SU-DHL-6 (cell line): ENCODE data around the gene CDH1.

ENCODE experiments used
- H2AFZ ChIP-seq: fragments of 200-600 bp; sonication (generic); 2 replicates; pipeline ENCODE4 v1.6.1; 2014; ENCODE audit warnings: low read depth, mild to moderate bottlenecking, moderate library complexity, mixed read lengths, antibody characterized with exemption, low read length; ENCODE audit not compliant: severe bottlenecking
- H3F3A ChIP-seq: fragments of 200-600 bp; shearing (Covaris generic); 2 replicates; pipeline ENCODE4 v1.6.0; 2016; ENCODE audit warnings: antibody characterized with exemption, mild to moderate bottlenecking; ENCODE audit not compliant: insufficient read depth
- H3K27ac ChIP-seq: fragments of 200-600 bp; sonication (generic); 2 replicates; pipeline ENCODE4 v1.5.1; 2016; ENCODE audit warnings: low read depth, mild to moderate bottlenecking, low read length, moderate library complexity, mixed read lengths
- H3K27me3 ChIP-seq: fragments of 200-600 bp; sonication (generic), shearing (Covaris generic); 2 replicates; pipeline ENCODE4 v1.6.0; 2014; ENCODE audit warnings: mild to moderate bottlenecking, low read length
- H3K36me3 ChIP-seq: fragments of 200-600 bp; sonication (generic); 2 replicates; pipeline ENCODE4 v1.6.1; 2014; ENCODE audit warnings: mild to moderate bottlenecking, low read length, mixed read lengths
- H3K4me2 ChIP-seq: fragments of 300-600, 200-600 bp; shearing (Covaris generic), sonication (generic); 2 replicates; pipeline ENCODE4 v1.6.0; 2014; ENCODE audit warnings: low read length, low read depth, mild to moderate bottlenecking; ENCODE audit not compliant: poor library complexity, severe bottlenecking
- H3K4me3 ChIP-seq: fragments of 200-600 bp; sonication (generic); 2 replicates; pipeline ENCODE4 v1.5.1; 2014; ENCODE audit warnings: antibody characterized with exemption, low read length, mild to moderate bottlenecking, mixed read lengths; ENCODE audit not compliant: insufficient read depth, poor library complexity, severe bottlenecking
- H3K79me2 ChIP-seq: fragments of 200-600 bp; sonication (generic); 2 replicates; pipeline ENCODE4 v1.6.1; 2014; ENCODE audit warnings: mild to moderate bottlenecking, low read length, moderate library complexity; ENCODE audit not compliant: insufficient read depth
- H3K9ac ChIP-seq: fragments of 200-600 bp; sonication (generic); 2 replicates; pipeline ENCODE4 v1.7.0; 2014; ENCODE audit warnings: mild to moderate bottlenecking, low read length
- H3K9me2 ChIP-seq: fragments of 200-600 bp; sonication (generic); replicated peaks from 2 replicates; pipeline ENCODE4 v1.6.1; 2014; ENCODE audit warnings: low read length; ENCODE audit not compliant: insufficient read depth
- H3K9me3 ChIP-seq: fragments of 200-600 bp; sonication (generic); 2 replicates; pipeline ENCODE4 v1.6.1; 2014; ENCODE audit warnings: low read length, mixed read lengths; ENCODE audit not compliant: insufficient read depth
- H4K20me1 ChIP-seq: fragments of 200-600 bp; sonication (generic); 2 replicates; pipeline ENCODE4 v1.6.1; 2014; ENCODE audit warnings: low read depth, mild to moderate bottlenecking, antibody characterized with exemption, low read length, moderate library complexity, mixed read lengths
- EZH2phosphoT487 ChIP-seq: fragments of 200-600 bp; sonication (generic), shearing (Covaris generic); conservative IDR thresholded peaks from 2 replicates; pipeline ENCODE4 v1.6.1; 2018; ENCODE audit warnings: mild to moderate bottlenecking, antibody characterized with exemption, low read length, moderate library complexity, mixed read lengths
- TF ChIP-seq, protein P1 (sequence below): fragments of 200-600 bp; sonication (generic); IDR thresholded peaks from one replicate; pipeline ENCODE4 v1.5.1; 2017; ENCODE audit warnings: antibody characterized with exemption, mild to moderate bottlenecking, low read length, moderate library complexity; ENCODE audit not compliant: insufficient read depth, poor library complexity, severe bottlenecking

CDH1 gene

DNA sequence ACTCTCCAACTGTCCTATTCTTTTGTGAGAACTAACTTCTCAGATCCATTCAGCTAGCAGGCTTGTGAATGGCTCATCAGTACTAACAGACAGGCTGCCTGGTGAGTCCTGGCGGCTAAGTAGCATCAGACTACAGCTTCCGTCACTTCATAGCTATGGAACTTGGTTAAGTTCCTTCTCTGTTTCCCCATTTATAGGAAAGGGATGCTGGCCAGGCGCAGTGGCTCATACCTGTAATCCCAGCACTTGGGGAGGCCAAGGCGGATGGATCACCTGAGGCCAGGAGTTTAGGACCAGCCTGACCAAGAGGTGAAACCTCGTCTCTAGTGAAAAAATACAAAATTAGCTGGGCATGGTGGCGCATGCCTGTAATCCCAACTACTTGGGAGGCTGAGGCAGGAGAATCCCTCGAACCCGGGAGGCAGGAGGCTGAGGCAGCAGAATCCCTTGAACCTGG lies 56.3 kb downstream of the CDH1 start:
- no peaks in the 10 kb centered on the region for H4K20me1 ChIP-seq

DNA sequence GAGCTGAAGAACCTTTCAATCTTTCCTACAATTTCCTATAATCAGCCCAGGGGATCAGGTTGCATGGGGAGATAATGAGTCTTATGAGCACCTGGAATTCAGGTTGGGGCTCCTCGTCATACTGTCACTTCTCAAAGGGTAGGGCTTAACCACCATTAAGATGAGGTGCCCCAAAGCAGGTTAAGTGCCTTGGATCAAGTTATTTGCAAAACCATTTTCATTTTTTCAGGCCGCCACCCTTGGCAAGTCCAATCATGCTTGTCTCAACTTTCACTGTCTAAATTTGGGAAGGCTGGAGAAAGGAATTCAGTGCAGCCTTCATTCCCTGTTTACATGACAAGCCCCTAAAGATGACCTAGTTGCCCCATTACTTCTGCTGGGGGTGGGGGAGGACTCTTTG lies 61.3 kb downstream of the CDH1 start:
- no peaks in the 10 kb centered on the region for H3K27me3 ChIP-seq
- H3K36me3 ChIP-seq, result no peaks in the 10 kb centered on the region
- TF ChIP-seq, protein P1, sequence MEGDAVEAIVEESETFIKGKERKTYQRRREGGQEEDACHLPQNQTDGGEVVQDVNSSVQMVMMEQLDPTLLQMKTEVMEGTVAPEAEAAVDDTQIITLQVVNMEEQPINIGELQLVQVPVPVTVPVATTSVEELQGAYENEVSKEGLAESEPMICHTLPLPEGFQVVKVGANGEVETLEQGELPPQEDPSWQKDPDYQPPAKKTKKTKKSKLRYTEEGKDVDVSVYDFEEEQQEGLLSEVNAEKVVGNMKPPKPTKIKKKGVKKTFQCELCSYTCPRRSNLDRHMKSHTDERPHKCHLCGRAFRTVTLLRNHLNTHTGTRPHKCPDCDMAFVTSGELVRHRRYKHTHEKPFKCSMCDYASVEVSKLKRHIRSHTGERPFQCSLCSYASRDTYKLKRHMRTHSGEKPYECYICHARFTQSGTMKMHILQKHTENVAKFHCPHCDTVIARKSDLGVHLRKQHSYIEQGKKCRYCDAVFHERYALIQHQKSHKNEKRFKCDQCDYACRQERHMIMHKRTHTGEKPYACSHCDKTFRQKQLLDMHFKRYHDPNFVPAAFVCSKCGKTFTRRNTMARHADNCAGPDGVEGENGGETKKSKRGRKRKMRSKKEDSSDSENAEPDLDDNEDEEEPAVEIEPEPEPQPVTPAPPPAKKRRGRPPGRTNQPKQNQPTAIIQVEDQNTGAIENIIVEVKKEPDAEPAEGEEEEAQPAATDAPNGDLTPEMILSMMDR, result no peak
- no peak for TF ChIP-seq EZH2phosphoT487
- H3K79me2 ChIP-seq, result no peaks in the 10 kb centered on the region
- no peak overlapping the region for H3K27ac ChIP-seq
- H3K4me2 ChIP-seq, result no peak overlapping the region
- H3K9me2 ChIP-seq, result no peaks in the 10 kb centered on the region
- H3F3A ChIP-seq, result no peaks in the 10 kb centered on the region
- no peak overlapping the region for H2AFZ ChIP-seq
- no peak overlapping the region for H3K9ac ChIP-seq
- no peaks in the 10 kb centered on the region for H3K9me3 ChIP-seq
- H4K20me1 ChIP-seq, result no peaks in the 10 kb centered on the region
- H3K4me3 ChIP-seq, result no peak overlapping the region

More for the DNA sequence above, 56.3 kb downstream of the CDH1 start:
- no peaks in the 10 kb centered on the region for H3K9me3 ChIP-seq
- no peaks in the 10 kb centered on the region for H3K36me3 ChIP-seq
- TF ChIP-seq EZH2phosphoT487, result no peak
- TF ChIP-seq, protein P1, result no peak
- no peak overlapping the region for H3K27ac ChIP-seq
- no peak overlapping the region for H3K9ac ChIP-seq
- no peaks in the 10 kb centered on the region for H3K79me2 ChIP-seq
- no peak overlapping the region for H3K4me2 ChIP-seq
- no peak overlapping the region for H2AFZ ChIP-seq
- H3K27me3 ChIP-seq, result no peaks in the 10 kb centered on the region
- H3K9me2 ChIP-seq, result no peaks in the 10 kb centered on the region
- H3K4me3 ChIP-seq, result no peak overlapping the region
- no peaks in the 10 kb centered on the region for H3F3A ChIP-seq

DNA sequence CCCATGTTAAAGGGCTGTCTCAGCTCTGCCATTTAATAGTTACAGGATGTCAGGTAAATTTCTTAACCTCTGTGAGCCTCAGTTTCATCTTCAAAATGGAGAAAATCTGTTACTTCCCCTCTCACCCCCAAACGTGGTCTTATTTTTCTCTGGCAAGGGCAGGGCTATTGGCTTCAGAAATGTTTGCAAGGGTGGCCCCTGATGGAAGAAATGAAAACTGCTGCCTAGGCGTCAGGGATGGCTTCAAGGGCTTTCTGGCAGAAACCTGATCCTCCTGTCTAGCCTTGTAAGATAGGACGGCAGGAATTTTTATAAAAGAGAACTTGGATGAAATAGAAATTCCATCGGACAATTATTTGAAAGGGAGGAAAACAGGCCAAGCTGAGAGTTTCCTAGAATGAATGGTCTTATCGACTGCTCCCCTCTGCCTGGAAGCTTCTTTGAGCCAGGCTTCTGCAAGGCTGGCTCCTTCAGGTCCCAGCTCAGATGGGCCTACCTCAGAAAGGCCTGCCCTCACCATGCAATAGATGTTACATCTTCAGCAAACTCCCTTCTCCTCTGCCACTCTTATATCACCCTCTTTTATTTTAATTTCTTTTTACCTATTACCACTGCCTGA lies 63.3 kb downstream of the CDH1 start:
- Histone ChIP-seq H3F3A (no peaks in the 10 kb centered on the region), H3K27ac (no peak overlapping the region), H3K9me3 (no peaks in the 10 kb centered on the region), H3K4me2 (no peak overlapping the region), H3K9me2 (no peaks in the 10 kb centered on the region), H3K4me3 (no peak overlapping the region), H3K79me2 (no peaks in the 10 kb centered on the region), H3K27me3 (no peaks in the 10 kb centered on the region), H3K36me3 (no peaks in the 10 kb centered on the region), H2AFZ (no peak overlapping the region), H4K20me1 (no peaks in the 10 kb centered on the region), H3K9ac (no peak overlapping the region)
- TF ChIP-seq, protein P1, result peak; percentile 58
- TF ChIP-seq EZH2phosphoT487, result no peak
